Caco-2 (cell line): ENCODE data around the gene ZIM2. TPM values are rescaled to one million over a fixed set of nuclear protein-coding genes. Genes with fewer than 3 reads are reported as not detected.

ENCODE experiments used
- BruUV-seq: library from RNA; stranded (reverse); fragments of 400-500 nt; replicated peaks from 2 replicates; lab custom pipeline; 2021; lab: Mats Ljungman, UMichigan
- CTCF ChIA-PET: fragments of 300-600 bp; sonication (Branson Sonifier 250); formaldehyde crosslinking; loops from one replicate; lab custom pipeline; 2022; ENCODE audit warnings: antibody characterized with exemption; lab: Charles Lee
- POLR2A ChIA-PET: fragments of 300-600 bp; sonication (Branson Sonifier 250); formaldehyde crosslinking; loops from one replicate; lab custom pipeline; 2022; ENCODE audit warnings: antibody characterized with exemption; lab: Charles Lee
- DNase-seq, 2 experiments: peaks; one replicate each; pipeline versions ENCODE4 v3.0.0 to v3.0.0-alpha.2; 2020 to 2022
- H3K27me3 ChIP-seq: replicated peaks from 2 replicates; pipeline ENCODE4 v1.6.0; 2011; ENCODE audit warnings: low read length; ENCODE audit not compliant: control insufficient read depth, insufficient read depth
- H3K36me3 ChIP-seq: 2 replicates; pipeline ENCODE4 v1.5.1; 2011; ENCODE audit warnings: low read length; ENCODE audit not compliant: control insufficient read depth, insufficient read depth
- H3K4me1 ChIP-seq: fragments of 250-450 bp; sonication (Bioruptor Pico); 2 replicates; pipeline ENCODE4 v1.5.1; 2020; ENCODE audit warnings: mild to moderate bottlenecking
- H3K4me3 ChIP-seq: 2 replicates; pipeline ENCODE4 v1.5.1; 2011; ENCODE audit warnings: low read depth, mild to moderate bottlenecking, control low read depth, low read length
- H3K9me3 ChIP-seq: fragments of 250-450 bp; sonication (Bioruptor Pico); 2 replicates; pipeline ENCODE4 v1.5.1; 2020; ENCODE audit warnings: mild to moderate bottlenecking, moderate library complexity
- H3K27ac Mint-ChIP-seq: one replicate; pipeline ENCODE4 v1.8.0; 2022; ENCODE audit warnings: mixed read lengths; ENCODE audit not compliant: unreplicated experiment
- H3K27me3 Mint-ChIP-seq: one replicate; pipeline ENCODE4 v1.8.0; 2022; ENCODE audit warnings: mixed read lengths; ENCODE audit not compliant: insufficient read depth, unreplicated experiment
- H3K36me3 Mint-ChIP-seq: one replicate; pipeline ENCODE4 v1.8.0; 2022; ENCODE audit warnings: mild to moderate bottlenecking, mixed read lengths; ENCODE audit not compliant: insufficient read depth, unreplicated experiment
- H3K4me1 Mint-ChIP-seq: one replicate; pipeline ENCODE4 v1.8.0; 2022; ENCODE audit warnings: low read depth, mixed read lengths; ENCODE audit not compliant: unreplicated experiment
- H3K4me3 Mint-ChIP-seq: one replicate; pipeline ENCODE4 v1.8.0; 2022; ENCODE audit warnings: mild to moderate bottlenecking, moderate library complexity, mixed read lengths; ENCODE audit not compliant: unreplicated experiment
- H3K9me3 Mint-ChIP-seq: one replicate; pipeline ENCODE4 v1.8.0; 2022; ENCODE audit warnings: mixed read lengths; ENCODE audit not compliant: unreplicated experiment
- intact Hi-C: fragments of 100-400 bp; cut with micrococcal nuclease; formaldehyde crosslinking; loops from one replicate; pipeline ENCODE4 v1.10.0; 2022; ENCODE audit not compliant: unreplicated experiment
- total RNA-seq: library from RNA; stranded (reverse); gene quantifications from 2 replicates; pipeline ENCODE4 v1.2.3, GENCODE V29; 2022
- TF ChIP-seq, protein P1 (sequence below), 2 experiments: fragments of 200-600 bp in 1 of 2; IDR thresholded peaks; 1 replicate in 1 of 2; 2 replicates in 1 of 2; pipeline versions ENCODE4 v1.5.1 to v1.8.0; 2011 to 2022; ENCODE audit warnings: antibody characterized with exemption in 1 of 2, control low read depth in 1 of 2, inconsistent platforms in 1 of 2, low read depth in 1 of 2, low read length in 1 of 2, mild to moderate bottlenecking in 1 of 2, moderate library complexity in 1 of 2; ENCODE audit not compliant: insufficient read depth in 1 of 2, severe bottlenecking in 1 of 2, unreplicated experiment in 1 of 2

ZIM2 gene
- total RNA-seq, 1 experiment from 2014 or later, result not detected

DNA sequence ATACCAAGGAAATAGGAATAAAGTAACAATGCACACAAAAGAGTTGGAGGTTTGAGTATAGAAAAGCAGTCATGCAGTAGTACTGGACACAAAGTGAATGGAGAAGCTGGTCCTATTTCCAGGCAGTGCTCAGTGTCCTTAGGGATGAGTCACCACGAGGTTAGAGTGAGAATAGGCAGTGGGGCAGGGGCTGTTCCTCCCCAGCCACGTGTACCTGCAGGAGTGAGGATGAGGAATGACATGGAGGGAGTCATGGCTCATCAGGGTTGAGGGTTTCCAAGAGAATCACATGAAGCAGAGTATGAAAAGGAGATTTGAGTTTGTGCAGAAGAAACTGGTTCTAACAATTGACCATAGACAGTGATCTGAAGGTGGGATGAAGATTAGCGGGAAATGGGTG, 94.2 kb downstream of the ZIM2 start:
- Histone ChIP-seq H3K27me3 (no peaks in the 10 kb centered on the region), H3K4me1 (no peaks in the 10 kb centered on the region), H3K36me3 (no peaks in the 10 kb centered on the region), H3K4me3 (no peak overlapping the region), H3K9me3 (peaks cover 14% of the 10 kb centered on the region)
- Mint-ChIP-seq H3K27me3 (no peaks in the 10 kb centered on the region), H3K9me3 (peaks cover 59% of the 10 kb centered on the region), H3K4me3 (no peak overlapping the region), H3K36me3 (no peaks in the 10 kb centered on the region), H3K27ac (no peak overlapping the region), H3K4me1 (no peaks in the 10 kb centered on the region)
- ChIA-PET POLR2A (no interaction called here), CTCF (no interaction called here)
- TF ChIP-seq, protein P1, sequence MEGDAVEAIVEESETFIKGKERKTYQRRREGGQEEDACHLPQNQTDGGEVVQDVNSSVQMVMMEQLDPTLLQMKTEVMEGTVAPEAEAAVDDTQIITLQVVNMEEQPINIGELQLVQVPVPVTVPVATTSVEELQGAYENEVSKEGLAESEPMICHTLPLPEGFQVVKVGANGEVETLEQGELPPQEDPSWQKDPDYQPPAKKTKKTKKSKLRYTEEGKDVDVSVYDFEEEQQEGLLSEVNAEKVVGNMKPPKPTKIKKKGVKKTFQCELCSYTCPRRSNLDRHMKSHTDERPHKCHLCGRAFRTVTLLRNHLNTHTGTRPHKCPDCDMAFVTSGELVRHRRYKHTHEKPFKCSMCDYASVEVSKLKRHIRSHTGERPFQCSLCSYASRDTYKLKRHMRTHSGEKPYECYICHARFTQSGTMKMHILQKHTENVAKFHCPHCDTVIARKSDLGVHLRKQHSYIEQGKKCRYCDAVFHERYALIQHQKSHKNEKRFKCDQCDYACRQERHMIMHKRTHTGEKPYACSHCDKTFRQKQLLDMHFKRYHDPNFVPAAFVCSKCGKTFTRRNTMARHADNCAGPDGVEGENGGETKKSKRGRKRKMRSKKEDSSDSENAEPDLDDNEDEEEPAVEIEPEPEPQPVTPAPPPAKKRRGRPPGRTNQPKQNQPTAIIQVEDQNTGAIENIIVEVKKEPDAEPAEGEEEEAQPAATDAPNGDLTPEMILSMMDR (IDR thresholded peaks at IDR 0.05; ENCODE audit: insufficient read depth in 1 of 2, low read depth in 1 of 2, low read length in 1 of 2, severe bottlenecking in 1 of 2, unreplicated experiment in 1 of 2), result no peak
- BruUV-seq, result no TSS peak
- DNase-seq, result no peak
- intact Hi-C loops, result no loop called here

DNA sequence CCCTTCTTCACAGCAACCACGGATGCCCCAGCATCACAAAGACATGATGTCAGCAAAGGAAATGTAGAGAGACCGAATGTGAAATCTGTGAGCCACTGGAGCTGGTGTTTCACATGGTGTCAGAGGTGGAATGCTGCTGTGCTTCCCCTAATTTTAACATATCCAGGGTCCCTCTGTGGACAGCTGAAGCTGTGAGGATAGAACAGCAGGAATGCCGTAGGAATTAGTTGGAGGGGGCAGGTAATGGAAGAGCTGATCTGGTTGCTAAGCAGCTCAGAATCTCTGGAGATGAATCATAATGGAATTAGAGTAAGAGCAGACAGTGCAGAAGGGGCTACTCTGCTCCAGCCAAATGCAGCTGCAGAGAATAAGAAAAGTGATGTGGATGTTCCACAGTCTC, 100.0 kb downstream of the ZIM2 start:
- no peaks in the 10 kb centered on the region for H3K27me3 Mint-ChIP-seq
- CTCF ChIA-PET, result no interaction called here
- H3K4me1 Mint-ChIP-seq, result no peaks in the 10 kb centered on the region
- POLR2A ChIA-PET, result no interaction called here
- Histone ChIP-seq H3K27me3 (no peaks in the 10 kb centered on the region), H3K9me3 (peaks cover 14% of the 10 kb centered on the region), H3K4me3 (no peak overlapping the region), H3K36me3 (no peaks in the 10 kb centered on the region), H3K4me1 (no peaks in the 10 kb centered on the region)
- H3K27ac Mint-ChIP-seq, result no peak overlapping the region
- no peak overlapping the region for H3K4me3 Mint-ChIP-seq
- TF ChIP-seq, protein P1 (IDR thresholded peaks at IDR 0.05; ENCODE audit: insufficient read depth in 1 of 2, low read depth in 1 of 2, low read length in 1 of 2, severe bottlenecking in 1 of 2, unreplicated experiment in 1 of 2), result no peak
- peaks cover 58% of the 10 kb centered on the region for H3K9me3 Mint-ChIP-seq
- DNase-seq, result no peak
- no peaks in the 10 kb centered on the region for H3K36me3 Mint-ChIP-seq
- intact Hi-C loops, result no loop called here
- no TSS peak for BruUV-seq

DNA sequence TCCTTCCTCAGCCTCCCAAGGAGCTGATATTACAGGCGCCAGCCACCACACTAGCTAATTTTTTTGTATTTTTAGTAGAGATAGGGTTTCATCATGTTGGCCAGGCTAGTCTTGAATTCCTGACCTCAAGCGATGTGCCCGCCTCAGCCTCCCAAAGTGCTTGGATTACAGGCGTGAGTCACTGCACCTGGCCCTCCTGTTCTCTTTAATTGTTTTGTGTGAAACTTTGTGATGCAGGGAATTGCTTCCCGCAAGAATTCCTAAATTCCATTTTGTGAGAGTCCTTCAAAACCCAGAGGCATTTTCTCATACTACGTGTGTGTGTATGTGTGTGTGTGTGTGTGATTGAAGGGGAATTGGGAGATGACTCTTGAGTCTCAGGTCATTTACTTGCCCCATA, 104.0 kb downstream of the ZIM2 start:
- TF ChIP-seq, protein P1 (IDR thresholded peaks at IDR 0.05; ENCODE audit: insufficient read depth in 1 of 2, low read depth in 1 of 2, low read length in 1 of 2, severe bottlenecking in 1 of 2, unreplicated experiment in 1 of 2), result no peak
- BruUV-seq, result no TSS peak
- Mint-ChIP-seq H3K27me3 (no peaks in the 10 kb centered on the region), H3K4me1 (no peaks in the 10 kb centered on the region), H3K27ac (no peak overlapping the region), H3K4me3 (no peak overlapping the region), H3K9me3 (peaks cover 55% of the 10 kb centered on the region), H3K36me3 (no peaks in the 10 kb centered on the region)
- Histone ChIP-seq H3K27me3 (no peaks in the 10 kb centered on the region), H3K9me3 (peaks cover 10% of the 10 kb centered on the region), H3K36me3 (no peaks in the 10 kb centered on the region), H3K4me3 (no peak overlapping the region), H3K4me1 (no peaks in the 10 kb centered on the region)
- DNase-seq, result no peak
- intact Hi-C loops, result no loop called here
- ChIA-PET CTCF (no interaction called here), POLR2A (no interaction called here)
